Liver (tissue), 9 donors: ENCODE measurements around the gene AREG. TPM values are rescaled to one million over a fixed set of nuclear protein-coding genes. Genes with fewer than 3 reads are reported as not detected.

Source experiments
- DNase-seq: peaks from one replicate; pipeline ENCODE4 v3.0.0-alpha.2; 2017; ENCODE audit warnings: low spot score
- H3K27ac ChIP-seq, 2 donors: one replicate each; pipeline ENCODE4 v1.7.0; 2013; ENCODE audit warnings: inconsistent platforms in 2 of 2, low read length in 2 of 2, control low read depth in 1 of 2, low read depth in 1 of 2, mild to moderate bottlenecking in 1 of 2
- H3K27me3 ChIP-seq, 4 donors: one replicate each; pipeline versions ENCODE4 v1.6.1 to v1.7.0; 2013; ENCODE audit warnings: low read length in 3 of 4, inconsistent platforms in 1 of 4, mild to moderate bottlenecking in 1 of 4, moderate library complexity in 1 of 4; ENCODE audit not compliant: control insufficient read depth in 4 of 4, insufficient read depth in 4 of 4
- H3K36me3 ChIP-seq, 4 donors: one replicate each; pipeline versions ENCODE4 v1.6.1 to v1.7.0; 2013; ENCODE audit warnings: low read length in 3 of 4, mild to moderate bottlenecking in 3 of 4, low read depth in 1 of 4, moderate library complexity in 1 of 4; ENCODE audit not compliant: control insufficient read depth in 4 of 4, insufficient read depth in 3 of 4
- H3K4me1 ChIP-seq, 4 donors: one replicate each; pipeline versions ENCODE4 v1.6.1 to v1.7.0; 2013; ENCODE audit warnings: low read length in 3 of 4, mild to moderate bottlenecking in 3 of 4, moderate library complexity in 1 of 4; ENCODE audit not compliant: control insufficient read depth in 4 of 4, insufficient read depth in 4 of 4
- H3K4me3 ChIP-seq, 3 donors: one replicate each; pipeline versions ENCODE4 v1.6.1 to v1.7.0; 2013; ENCODE audit warnings: low read length in 3 of 3, control low read depth in 1 of 3, low read depth in 1 of 3, mild to moderate bottlenecking in 1 of 3
- H3K9ac ChIP-seq, 2 donors: one replicate each; pipeline ENCODE4 v1.7.0; 2013; ENCODE audit warnings: low read length in 2 of 2, mild to moderate bottlenecking in 2 of 2, moderate library complexity in 2 of 2, control low read depth in 1 of 2, low read depth in 1 of 2
- H3K9me3 ChIP-seq, 4 donors: one replicate each; pipeline versions ENCODE4 v1.6.1 to v1.7.0; 2013; ENCODE audit warnings: low read length in 3 of 4; ENCODE audit not compliant: control insufficient read depth in 4 of 4
- ATF3 ChIP-seq: IDR thresholded peaks from 2 replicates; pipeline ENCODE4 v1.6.1; 2016; ENCODE audit warnings: antibody characterized with exemption
- EGR1 ChIP-seq, 2 donors: IDR thresholded peaks; 2 replicates each; pipeline ENCODE4 v1.6.1; 2016 to 2018; ENCODE audit warnings: antibody characterized with exemption in 2 of 2, low read depth in 2 of 2
- FOXA2 ChIP-seq: IDR thresholded peaks from 2 replicates; pipeline ENCODE4 v1.6.1; 2016; ENCODE audit warnings: antibody characterized with exemption
- GABPA ChIP-seq, 2 donors: IDR thresholded peaks in 1 of 2; conservative IDR thresholded peaks in 1 of 2; 2 replicates each; pipeline ENCODE4 v1.6.1; 2016; ENCODE audit warnings: antibody characterized with exemption in 2 of 2, mild to moderate bottlenecking in 1 of 2, moderate library complexity in 1 of 2
- HNF4G ChIP-seq: IDR thresholded peaks from 2 replicates; pipeline ENCODE4 v1.6.1; 2016; ENCODE audit warnings: antibody characterized with exemption
- JUND ChIP-seq, 2 donors: IDR thresholded peaks; 2 replicates each; pipeline ENCODE4 v1.6.1; 2016; ENCODE audit warnings: antibody characterized with exemption in 2 of 2
- MAX ChIP-seq: IDR thresholded peaks from 2 replicates; pipeline ENCODE4 v1.6.1; 2016; ENCODE audit warnings: antibody characterized with exemption
- NR2F2 ChIP-seq: IDR thresholded peaks from 2 replicates; pipeline ENCODE4 v1.6.1; 2016; ENCODE audit warnings: antibody characterized with exemption
- RAD21 ChIP-seq, 2 donors: IDR thresholded peaks; 2 replicates each; pipeline ENCODE4 v1.6.1; 2016; ENCODE audit warnings: antibody characterized with exemption in 2 of 2, mild to moderate bottlenecking in 2 of 2
- RXRA ChIP-seq, 2 donors: IDR thresholded peaks; 2 replicates each; pipeline ENCODE4 v1.6.1; 2017 to 2018; ENCODE audit warnings: antibody characterized with exemption in 2 of 2, mild to moderate bottlenecking in 1 of 2
- SP1 ChIP-seq: IDR thresholded peaks from 2 replicates; pipeline ENCODE4 v1.6.1; 2018; ENCODE audit warnings: antibody characterized with exemption, mild to moderate bottlenecking
- TAF1 ChIP-seq: conservative IDR thresholded peaks from 2 replicates; pipeline ENCODE4 v1.6.1; 2016; ENCODE audit warnings: antibody characterized with exemption, mild to moderate bottlenecking
- YY1 ChIP-seq: IDR thresholded peaks from 2 replicates; pipeline ENCODE4 v1.6.1; 2016; ENCODE audit warnings: antibody characterized with exemption, mild to moderate bottlenecking
- ZBTB33 ChIP-seq: IDR thresholded peaks from 2 replicates; pipeline ENCODE4 v1.6.1; 2016; ENCODE audit warnings: antibody characterized with exemption
- WGBS: extraction: QIAGEN DNeasy Blood & Tissue Kit; methylation state at CpG from one replicate; pipeline ENCODE4 v1.1.7; 2013; 5-methylcytosine and 5-hydroxymethylcytosine counted together
- polyA plus RNA-seq, 2 donors: library from polyadenylated mRNA; stranded (reverse) in 1 of 2; unstranded in 1 of 2; fragments of 200-250 nt in 1 of 2; fragments of >200 nt in 1 of 2; fragmentation: Nextera tagmentation in 1 of 2; extraction: Ambion mirVana in 1 of 2; gene quantifications; one replicate each; pipeline versions ENCODE4 v1.2.1 to v1.2.3, GENCODE V29; 2013 to 2015
- total RNA-seq, 2 donors: library from RNA; depleted of rRNA; stranded (reverse); fragments of >200 nt; gene quantifications; one replicate each; pipeline ENCODE4 v1.2.3, GENCODE V29; 2014
- TF ChIP-seq, protein P1 (sequence below): IDR thresholded peaks from 2 replicates; pipeline ENCODE4 v1.6.1; 2016; ENCODE audit warnings: antibody characterized with exemption, mild to moderate bottlenecking
- TF ChIP-seq, protein P2 (sequence below): fragments of 150-350 bp; IDR thresholded peaks from 2 replicates; pipeline ENCODE4 v1.5.1; 2017; ENCODE audit warnings: improper control_type of control experiment, low read depth, low read length; ENCODE audit not compliant: missing input control
- donor health status: healthy.
- donor health status: healthy.
- donor health status: healthy.
- donor health status: healthy.
- donor health status: healthy.

The AREG gene
- total and polyA plus RNA-seq, 4 donors, result 0.06 to 0.71 TPM; not detected in 2

DNA sequence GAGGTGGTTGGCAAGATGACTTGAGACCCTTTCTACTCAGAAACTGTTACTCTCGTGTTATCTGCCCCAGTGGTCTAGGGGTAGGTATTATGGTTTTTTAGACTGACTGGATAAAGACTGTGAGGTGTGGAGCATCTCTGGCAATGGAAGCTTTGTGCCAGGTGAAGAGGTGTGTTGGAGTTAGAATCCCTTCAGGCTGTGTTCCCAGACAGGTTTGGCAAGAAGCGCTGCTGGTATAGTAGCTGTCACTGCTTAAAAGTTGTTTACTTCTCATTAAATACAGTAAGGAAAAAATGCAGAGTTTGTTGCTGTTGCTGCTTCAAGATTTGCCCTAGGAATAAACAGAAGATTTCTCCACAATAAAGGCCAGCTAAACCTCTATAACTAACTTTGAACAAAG, 35.3 kb downstream of the AREG start:
- no peak for DNase-seq
- H3K27ac ChIP-seq, result no peak overlapping the region
- H3K9ac ChIP-seq, result no peak overlapping the region
- peaks cover 0 to 4% (median 0%) of the 10 kb centered on the region in 4 donors for H3K27me3 ChIP-seq
- 68% methylated on average over 2 of the region's 2 CpGs for WGBS
- H3K4me1 ChIP-seq, result no peaks in the 10 kb centered on the region
- H3K9me3 ChIP-seq, result no peaks in the 10 kb centered on the region
- H3K36me3 ChIP-seq, result no peaks in the 10 kb centered on the region
- H3K4me3 ChIP-seq, result no peak overlapping the region
- TF ChIP-seq ATF3, result no peak
- no peak for TF ChIP-seq JUND (IDR thresholded peaks at IDR 0.05)
- no peak for TF ChIP-seq TAF1
- TF ChIP-seq HNF4G, result no peak
- no peak for TF ChIP-seq SP1
- no peak for TF ChIP-seq RXRA (IDR thresholded peaks at IDR 0.05)
- TF ChIP-seq GABPA (IDR thresholded peaks at IDR 0.05 in 1 of 2, conservative IDR thresholded peaks at IDR 0.05 in 1 of 2), result no peak
- no peak for TF ChIP-seq YY1
- TF ChIP-seq ZBTB33, result no peak
- no peak for TF ChIP-seq FOXA2
- TF ChIP-seq, protein P1, sequence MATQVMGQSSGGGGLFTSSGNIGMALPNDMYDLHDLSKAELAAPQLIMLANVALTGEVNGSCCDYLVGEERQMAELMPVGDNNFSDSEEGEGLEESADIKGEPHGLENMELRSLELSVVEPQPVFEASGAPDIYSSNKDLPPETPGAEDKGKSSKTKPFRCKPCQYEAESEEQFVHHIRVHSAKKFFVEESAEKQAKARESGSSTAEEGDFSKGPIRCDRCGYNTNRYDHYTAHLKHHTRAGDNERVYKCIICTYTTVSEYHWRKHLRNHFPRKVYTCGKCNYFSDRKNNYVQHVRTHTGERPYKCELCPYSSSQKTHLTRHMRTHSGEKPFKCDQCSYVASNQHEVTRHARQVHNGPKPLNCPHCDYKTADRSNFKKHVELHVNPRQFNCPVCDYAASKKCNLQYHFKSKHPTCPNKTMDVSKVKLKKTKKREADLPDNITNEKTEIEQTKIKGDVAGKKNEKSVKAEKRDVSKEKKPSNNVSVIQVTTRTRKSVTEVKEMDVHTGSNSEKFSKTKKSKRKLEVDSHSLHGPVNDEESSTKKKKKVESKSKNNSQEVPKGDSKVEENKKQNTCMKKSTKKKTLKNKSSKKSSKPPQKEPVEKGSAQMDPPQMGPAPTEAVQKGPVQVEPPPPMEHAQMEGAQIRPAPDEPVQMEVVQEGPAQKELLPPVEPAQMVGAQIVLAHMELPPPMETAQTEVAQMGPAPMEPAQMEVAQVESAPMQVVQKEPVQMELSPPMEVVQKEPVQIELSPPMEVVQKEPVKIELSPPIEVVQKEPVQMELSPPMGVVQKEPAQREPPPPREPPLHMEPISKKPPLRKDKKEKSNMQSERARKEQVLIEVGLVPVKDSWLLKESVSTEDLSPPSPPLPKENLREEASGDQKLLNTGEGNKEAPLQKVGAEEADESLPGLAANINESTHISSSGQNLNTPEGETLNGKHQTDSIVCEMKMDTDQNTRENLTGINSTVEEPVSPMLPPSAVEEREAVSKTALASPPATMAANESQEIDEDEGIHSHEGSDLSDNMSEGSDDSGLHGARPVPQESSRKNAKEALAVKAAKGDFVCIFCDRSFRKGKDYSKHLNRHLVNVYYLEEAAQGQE, result no peak
- TF ChIP-seq NR2F2, result no peak
- TF ChIP-seq RAD21 (IDR thresholded peaks at IDR 0.05), result no peak
- TF ChIP-seq EGR1 (IDR thresholded peaks at IDR 0.05; ENCODE audit: low read depth in 2 of 2), result no peak
- no peak for TF ChIP-seq MAX

DNA sequence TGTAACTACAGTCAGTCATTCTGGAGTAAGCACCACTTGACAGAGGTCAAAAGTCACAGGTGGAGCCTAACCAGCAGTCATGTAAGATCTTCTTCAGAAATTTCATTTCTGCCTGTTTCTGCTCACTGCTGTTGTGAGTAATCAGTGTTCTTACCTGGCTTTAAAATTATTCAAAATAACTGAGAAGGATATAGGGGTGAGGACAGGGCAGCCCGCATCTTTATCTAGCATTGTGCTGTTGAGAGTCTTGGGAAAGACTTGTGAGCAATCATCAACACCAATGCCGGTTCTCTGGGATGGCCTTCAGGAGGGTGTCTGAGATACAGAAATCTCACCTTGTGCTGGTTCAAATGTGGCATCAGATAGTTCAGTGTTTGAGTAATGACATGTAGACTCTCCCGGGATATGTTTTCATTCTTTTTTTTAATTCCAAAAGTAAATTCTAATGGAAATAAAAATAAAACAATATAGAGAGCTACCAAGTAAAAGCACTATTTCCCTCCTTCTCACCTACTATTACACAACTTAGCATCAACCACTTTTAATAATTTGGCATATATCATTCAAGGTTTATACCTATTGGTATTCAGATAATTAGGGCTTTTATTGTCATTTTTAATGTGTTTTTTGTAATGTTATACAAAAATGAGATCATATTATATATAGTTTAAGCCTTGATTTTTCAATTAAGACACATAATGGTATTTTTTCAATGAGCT, 37.1 kb downstream of the AREG start:
- H3K4me1 ChIP-seq, result no peaks in the 10 kb centered on the region
- DNase-seq, result no peak
- WGBS, result 82% methylated on average over 3 of the region's 3 CpGs
- peaks cover 0 to 4% (median 0%) of the 10 kb centered on the region in 4 donors for H3K27me3 ChIP-seq
- H3K9me3 ChIP-seq, result no peaks in the 10 kb centered on the region
- H3K27ac ChIP-seq, result no peak overlapping the region
- no peak overlapping the region for H3K9ac ChIP-seq
- H3K4me3 ChIP-seq, result no peak overlapping the region
- H3K36me3 ChIP-seq, result no peaks in the 10 kb centered on the region
- no peak for TF ChIP-seq TAF1
- TF ChIP-seq, protein P1, result no peak
- no peak for TF ChIP-seq FOXA2
- no peak for TF ChIP-seq MAX
- no peak for TF ChIP-seq SP1
- TF ChIP-seq, protein P2, sequence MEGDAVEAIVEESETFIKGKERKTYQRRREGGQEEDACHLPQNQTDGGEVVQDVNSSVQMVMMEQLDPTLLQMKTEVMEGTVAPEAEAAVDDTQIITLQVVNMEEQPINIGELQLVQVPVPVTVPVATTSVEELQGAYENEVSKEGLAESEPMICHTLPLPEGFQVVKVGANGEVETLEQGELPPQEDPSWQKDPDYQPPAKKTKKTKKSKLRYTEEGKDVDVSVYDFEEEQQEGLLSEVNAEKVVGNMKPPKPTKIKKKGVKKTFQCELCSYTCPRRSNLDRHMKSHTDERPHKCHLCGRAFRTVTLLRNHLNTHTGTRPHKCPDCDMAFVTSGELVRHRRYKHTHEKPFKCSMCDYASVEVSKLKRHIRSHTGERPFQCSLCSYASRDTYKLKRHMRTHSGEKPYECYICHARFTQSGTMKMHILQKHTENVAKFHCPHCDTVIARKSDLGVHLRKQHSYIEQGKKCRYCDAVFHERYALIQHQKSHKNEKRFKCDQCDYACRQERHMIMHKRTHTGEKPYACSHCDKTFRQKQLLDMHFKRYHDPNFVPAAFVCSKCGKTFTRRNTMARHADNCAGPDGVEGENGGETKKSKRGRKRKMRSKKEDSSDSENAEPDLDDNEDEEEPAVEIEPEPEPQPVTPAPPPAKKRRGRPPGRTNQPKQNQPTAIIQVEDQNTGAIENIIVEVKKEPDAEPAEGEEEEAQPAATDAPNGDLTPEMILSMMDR, result no peak
- TF ChIP-seq HNF4G, result no peak
